GM19463 (cell line): Measurements from ENCODE around the gene RFTN1.

Source experiments
- ATAC-seq: cut with Tn5 transposase; IDR thresholded peaks from one replicate; pipeline ENCODE4 v1.9.1; 2021; ENCODE audit warnings: mild to moderate bottlenecking, moderate library complexity; ENCODE audit not compliant: unreplicated experiment

Gene RFTN1

GRCh38 chr3:16533928-16534574, 20.6 kb upstream of the RFTN1 start:
- ATAC-seq: no peak

- ATAC-seq: no peak
Measured at GRCh38 chr3:16529264-16529663, 15.8 kb upstream of the RFTN1 start.

GRCh38 chr3:16528581-16528993, 15.1 kb upstream of the RFTN1 start:
- ATAC-seq: no peak

DNA sequence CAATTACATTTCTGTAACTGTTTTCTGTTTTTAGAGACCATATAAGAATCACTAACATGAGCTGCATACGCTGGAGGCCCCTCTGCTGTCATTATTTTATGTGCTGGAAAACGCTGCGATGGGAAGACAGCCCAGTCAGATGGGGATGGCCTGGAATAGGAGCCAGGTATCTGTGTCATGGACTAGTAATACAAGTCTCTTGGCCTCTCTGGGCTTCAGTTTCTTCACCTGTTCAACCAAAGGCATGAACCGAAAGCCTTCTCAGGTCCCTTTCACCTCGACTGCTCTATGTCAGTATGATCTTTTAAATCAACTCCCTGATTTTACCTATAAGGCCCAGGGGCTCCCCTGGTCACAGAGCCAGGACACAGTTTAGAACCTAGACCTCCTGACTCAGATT, 14.6 kb upstream of the RFTN1 start:
- ATAC-seq: no peak

- ATAC-seq: no peak
Measured at GRCh38 chr3:16524196-16524595, 10.7 kb upstream of the RFTN1 start.

DNA sequence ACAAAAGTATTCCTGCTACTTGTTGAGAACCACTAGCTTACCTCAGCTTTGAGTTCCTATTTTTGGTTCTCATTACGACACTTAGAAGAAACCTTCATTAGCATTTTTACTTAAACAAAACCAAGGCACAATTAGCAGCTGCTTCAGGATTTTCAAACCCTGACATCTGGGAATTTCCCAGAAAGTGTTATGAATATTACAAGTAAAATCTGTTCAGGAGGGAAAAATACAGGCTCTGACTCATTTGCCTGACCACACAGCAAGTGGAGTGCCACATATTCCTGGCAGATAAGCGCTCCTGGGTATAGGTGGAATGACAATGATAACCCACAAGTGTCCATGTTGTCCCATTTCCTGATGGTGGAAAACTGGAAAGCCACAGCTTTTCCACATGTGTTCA, 10.3 kb upstream of the RFTN1 start:
- ATAC-seq: no peak

DNA sequence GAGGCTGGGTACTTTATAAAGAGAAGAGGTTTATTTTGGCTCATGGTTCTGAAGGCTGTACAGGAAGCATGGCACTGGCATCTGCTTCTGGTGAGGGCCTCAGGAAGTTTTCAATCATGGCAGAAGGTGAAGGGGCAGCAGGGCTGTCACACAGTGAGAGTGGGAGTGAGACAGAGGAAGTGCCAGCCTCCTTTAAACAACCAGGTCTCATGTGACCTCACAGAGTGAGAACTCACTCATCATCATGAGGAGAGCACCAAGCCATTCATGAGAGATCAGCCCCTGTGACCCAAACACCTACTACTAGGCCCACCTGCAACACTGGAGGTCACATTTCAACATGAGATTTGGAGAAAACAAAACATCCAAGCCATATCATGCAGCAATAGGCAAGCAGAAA, 9.3 kb upstream of the RFTN1 start:
- no peak for ATAC-seq

DNA sequence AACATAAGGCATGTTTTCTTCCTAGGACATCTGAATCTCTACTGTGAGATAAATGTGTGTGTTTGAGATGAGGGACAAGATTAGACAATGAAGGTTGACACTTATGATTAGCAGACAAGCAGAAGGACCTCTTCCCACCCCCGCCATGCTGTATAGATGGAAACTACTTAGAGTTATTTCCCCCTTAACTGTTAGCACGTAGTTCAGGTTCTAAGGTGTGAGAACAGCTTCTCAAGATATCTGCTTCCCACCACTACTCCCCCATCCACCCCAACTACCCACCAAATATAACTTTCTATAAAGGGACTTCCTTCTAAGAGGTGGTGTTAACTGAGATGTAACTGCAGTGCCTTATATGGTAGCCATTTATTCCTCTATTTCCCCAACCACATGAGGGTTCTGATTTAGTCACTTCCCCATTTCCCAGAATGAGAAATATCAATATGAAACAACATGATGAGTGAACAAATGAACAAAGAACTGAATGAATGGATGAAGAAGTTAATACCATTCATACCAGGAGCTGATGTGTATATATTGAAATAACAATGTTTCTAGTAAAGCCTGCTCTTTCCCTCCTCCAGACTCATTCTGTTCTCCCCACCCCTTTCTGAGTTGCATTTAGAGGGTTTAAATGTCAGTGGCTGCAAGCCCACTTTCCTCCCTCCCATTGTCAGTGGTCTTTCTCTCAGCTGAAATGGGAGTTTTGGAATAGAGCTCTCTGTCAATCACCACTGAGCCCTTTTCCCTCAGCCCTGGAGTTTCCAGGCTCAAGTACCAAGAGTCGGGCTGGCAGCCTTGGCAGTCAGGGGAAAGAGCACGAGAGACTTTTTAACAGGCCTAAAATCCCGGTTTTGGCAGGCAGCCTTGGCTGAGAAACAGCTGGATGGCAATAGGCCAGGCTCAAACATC, 7.7 kb upstream of the RFTN1 start:
- peak; percentile 44 for ATAC-seq

DNA sequence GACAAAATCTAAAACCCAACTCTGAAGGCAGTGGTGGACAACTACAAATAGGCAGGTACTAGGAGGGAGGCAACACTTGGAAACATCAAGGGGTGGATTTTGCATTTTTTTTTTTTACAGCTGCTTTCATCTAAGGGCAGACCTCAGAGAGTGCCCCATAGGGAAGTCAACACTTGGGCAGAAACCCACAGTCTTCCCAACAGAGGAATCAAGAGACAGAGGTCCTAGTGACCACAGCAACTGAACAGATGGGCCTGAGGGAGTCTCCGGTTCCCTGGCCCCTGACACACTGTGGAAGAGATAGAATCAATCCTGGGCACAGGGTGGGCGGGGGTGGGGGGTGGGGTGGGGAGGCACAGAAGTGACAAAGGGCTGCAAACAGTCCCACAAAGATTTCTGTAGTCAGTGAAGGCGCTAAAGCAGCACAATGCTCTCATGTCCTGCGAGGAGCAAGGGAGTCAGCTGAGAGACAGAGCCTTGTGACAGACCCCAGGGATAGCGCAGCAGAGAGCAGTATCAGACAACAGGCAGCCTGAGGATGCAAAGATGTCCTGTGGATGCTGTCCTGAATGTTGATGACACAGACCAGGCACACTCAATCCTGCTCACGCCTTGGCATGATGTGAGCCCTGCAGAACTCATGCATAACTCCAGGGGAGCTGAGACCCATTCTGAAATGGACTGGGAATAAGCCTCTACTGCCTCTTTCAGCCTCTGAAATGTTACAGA, 6.9 kb upstream of the RFTN1 start:
- ATAC-seq: no peak

DNA sequence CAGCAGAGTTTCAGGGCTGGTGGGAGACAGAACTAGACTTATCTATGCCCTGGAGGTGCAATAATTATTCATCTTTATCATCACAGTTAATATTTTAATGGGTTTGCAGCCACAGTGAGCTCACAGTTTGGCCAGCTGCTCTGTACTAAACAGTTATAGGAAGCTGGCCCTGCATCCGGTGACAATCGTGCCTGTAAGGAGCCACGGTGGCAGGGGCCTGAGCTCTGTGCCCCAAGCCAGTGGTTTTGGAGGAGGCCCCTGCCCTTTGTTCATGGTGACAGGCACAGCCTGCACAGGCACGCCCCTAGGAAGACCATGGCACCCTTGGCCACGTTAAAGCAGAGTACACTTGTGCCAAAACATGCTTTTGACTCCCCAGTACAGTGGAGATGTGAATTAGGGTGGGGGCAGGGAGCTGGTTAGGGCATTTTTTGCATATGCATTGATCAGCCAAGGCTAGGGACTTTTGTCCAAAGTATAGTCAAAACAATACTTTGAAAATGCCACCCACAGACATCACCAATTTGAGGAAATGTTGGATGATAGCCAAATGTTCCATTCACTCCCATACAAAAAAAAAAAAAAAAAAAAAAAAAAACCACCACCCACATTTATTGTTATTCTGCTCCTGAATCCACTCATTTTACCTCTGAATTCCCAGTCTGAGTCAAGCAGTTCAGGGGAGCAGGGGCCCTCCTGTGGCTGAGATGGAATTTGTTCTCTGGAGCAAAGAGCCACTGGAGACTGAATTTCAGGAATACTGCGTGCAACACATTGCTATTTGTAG, 3.4 kb upstream of the RFTN1 start:
- peak; percentile 19 for ATAC-seq

DNA sequence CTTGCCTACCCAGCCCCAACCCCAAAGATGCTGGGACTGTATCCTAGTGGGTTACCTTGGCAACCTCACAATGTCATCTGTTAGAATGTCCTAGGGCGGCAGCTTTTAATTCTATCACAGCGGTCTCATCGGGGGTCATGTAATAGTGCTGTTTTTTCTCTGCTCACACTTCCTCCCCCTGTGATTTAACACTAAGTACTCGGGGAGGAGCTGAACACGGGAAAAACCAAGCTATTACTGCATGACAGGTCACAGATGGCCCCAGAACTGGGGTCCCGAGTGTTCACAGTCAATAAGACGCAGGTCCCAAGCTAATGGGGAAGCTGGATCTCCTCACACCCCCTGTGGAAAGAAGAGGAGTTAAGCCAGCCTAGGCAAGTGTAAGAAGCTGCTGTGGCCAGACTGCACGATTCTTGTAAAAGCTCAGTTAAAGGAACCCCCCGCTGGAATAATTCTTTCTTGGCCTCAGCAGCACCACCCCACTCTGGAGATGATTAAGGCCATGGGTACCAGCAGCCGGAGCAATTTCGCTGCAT, 2.5 kb upstream of the RFTN1 start:
- no peak for ATAC-seq

DNA sequence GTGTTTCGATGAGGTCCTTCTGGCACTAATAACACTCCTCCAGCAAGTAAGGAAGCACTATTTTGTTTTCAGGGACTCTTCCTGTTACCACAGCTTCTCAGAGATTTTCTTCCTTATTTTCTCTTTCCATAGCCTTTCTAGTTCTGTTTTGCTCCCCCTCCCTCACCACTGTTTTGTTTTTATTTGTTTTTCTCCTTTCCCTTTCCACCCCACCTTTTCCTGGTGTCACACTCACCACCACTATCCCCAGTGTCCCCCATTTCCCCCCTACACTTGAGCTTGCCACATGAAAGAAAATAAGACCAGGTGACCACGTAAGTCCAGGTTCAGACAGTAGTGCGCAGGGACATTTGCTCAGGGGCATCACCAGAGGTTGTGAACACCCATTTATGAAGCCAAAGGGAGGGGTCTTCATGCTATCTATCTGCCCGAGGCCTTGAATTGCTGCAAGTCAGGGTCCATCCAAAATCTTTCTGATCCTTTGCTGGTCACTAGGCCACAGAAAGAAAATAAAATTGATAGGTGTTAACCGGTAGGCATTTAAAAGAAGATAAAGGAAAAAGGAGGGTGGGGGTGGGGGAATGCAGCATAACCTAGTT, 1.4 kb upstream of the RFTN1 start:
- no peak for ATAC-seq

- no peak for ATAC-seq
Measured at GRCh38 chr3:16514021-16514700, 662 bp upstream of the RFTN1 start.

- peak; percentile 13 for ATAC-seq
Measured at GRCh38 chr3:16512435-16513140, 911 bp downstream of the RFTN1 start.

GRCh38 chr3:16511681-16512434, 1.6 kb downstream of the RFTN1 start:
- ATAC-seq: peak; percentile 35

GRCh38 chr3:16510620-16511319, 2.7 kb downstream of the RFTN1 start:
- ATAC-seq: peak; percentile 6

- ATAC-seq: peak; percentile 21
Measured at GRCh38 chr3:16509721-16510619, 3.5 kb downstream of the RFTN1 start.
